Right lung (tissue), 10 donors: ENCODE measurements around the gene SASH3. TPM values are rescaled to one million over a fixed set of nuclear protein-coding genes. Genes with fewer than 3 reads are reported as not detected.
"Not testable (repeated sequence)": the region's sequence is repeated elsewhere in the genome, so short reads cannot be mapped to it uniquely, and the experiment has no call there.

ENCODE experiments used
- DNase-seq, 2 donors: peaks; one replicate each; pipeline ENCODE4 v3.0.0-alpha.2; 2013
- long read RNA-seq, 8 donors: transcript quantifications; one replicate each; lab custom pipeline, GENCODE V29; 2026
- polyA plus RNA-seq, 5 donors: library from polyadenylated mRNA; unstranded; fragments of 120-200 nt; gene quantifications; one replicate each; pipeline versions ENCODE4 v1.2.1 to v1.2.3, GENCODE V29; 2013; ENCODE audit warnings: inconsistent platforms in 1 of 5, low replicate concordance in 1 of 5; ENCODE audit not compliant: insufficient read length in 5 of 5, insufficient read depth in 1 of 5

Gene SASH3
- polyA plus RNA-seq: 1 to 10 TPM; 2.8 to 4.1 (median 3.4) TPM
- long read RNA-seq, donor 1: 0 reads
- long read RNA-seq, donor 2: 0 reads
- long read RNA-seq, donor 3: 0 reads
- long read RNA-seq, donor 4: 0 reads
- long read RNA-seq, donor 5, partial matches to known transcripts: 0 of 5 reads
- long read RNA-seq, donor 5, other reads (novel, unspliced or antisense): 5 of 5 reads
- long read RNA-seq, donor 6: 0 reads
- long read RNA-seq, donor 7, partial matches to known transcripts: 0 of 3 reads
- long read RNA-seq, donor 7, other reads (novel, unspliced or antisense): 0 of 3 reads
- long read RNA-seq, donor 8: 0 reads

- DNase-seq: no peak
These were observed at the start of gene SASH3 for GRCh38 chrX:129779747-129780146. SASH3 (plus strand) TSS chrX:129779949; CDS start chrX:129780098, 149 bp downstream.

- no peak for DNase-seq
These were observed 48.5 kb upstream of the SASH3 start for GRCh38 chrX:129731228-129731627.

- DNase-seq: no peak
These were observed 46.9 kb upstream of the SASH3 start for GRCh38 chrX:129732857-129733256.

- DNase-seq: no peak
These were observed 46.4 kb upstream of the SASH3 start for GRCh38 chrX:129733335-129733734.

- no peak for DNase-seq
These were observed 43.3 kb upstream of the SASH3 start for GRCh38 chrX:129736491-129736890.

- no peak for DNase-seq
These were observed 41.8 kb upstream of the SASH3 start for GRCh38 chrX:129737916-129738315.

GRCh38 chrX:129738466-129739308 is 41.1 kb upstream of the SASH3 start, which contains the start of gene XPNPEP2:
XPNPEP2 (plus strand) TSS chrX:129738979; CDS start chrX:129739214, 235 bp downstream.
- peak; percentile 80 to 85 for DNase-seq

GRCh38 chrX:129739578-129739977 is 40.2 kb upstream of the SASH3 start:
- DNase-seq: no peak

GRCh38 chrX:129741880-129742758 is 37.6 kb upstream of the SASH3 start:
- no peak for DNase-seq

- not testable (repeated sequence) for DNase-seq
These were observed 37.0 kb upstream of the SASH3 start for GRCh38 chrX:129742759-129743152.

GRCh38 chrX:129743821-129744220 is 35.9 kb upstream of the SASH3 start:
- no peak for DNase-seq

GRCh38 chrX:129744861-129745321 is 34.9 kb upstream of the SASH3 start:
- no peak for DNase-seq

- no peak for DNase-seq
These were observed 32.9 kb upstream of the SASH3 start for GRCh38 chrX:129746557-129747470.

GRCh38 chrX:129747533-129747932 is 32.2 kb upstream of the SASH3 start:
- DNase-seq: no peak

GRCh38 chrX:129748305-129748704 is 31.4 kb upstream of the SASH3 start:
- peak in 1 of 2 donors; percentile 39 for DNase-seq

- no peak for DNase-seq
These were observed 30.7 kb upstream of the SASH3 start for GRCh38 chrX:129749069-129749468.

GRCh38 chrX:129750971-129751370 is 28.8 kb upstream of the SASH3 start:
- no peak for DNase-seq

GRCh38 chrX:129754056-129755024 is 25.4 kb upstream of the SASH3 start:
- no peak for DNase-seq
